Uterus (tissue), 2 donors: ENCODE measurements around the gene RWDD1.

Experiments used
- POLR2A ChIP-seq, 2 donors: fragments of 450-650 bp; IDR thresholded peaks; one replicate each; pipeline ENCODE4 v1.6.1; 2016; ENCODE audit warnings: antibody characterized with exemption in 2 of 2, mild to moderate bottlenecking in 1 of 2, moderate library complexity in 1 of 2
- TF ChIP-seq, protein P1 (sequence below), 4 experiments: fragments of 200-600 bp in 2 of 4; fragments of 450-650 bp in 2 of 4; sonication (generic) in 2 of 4; IDR thresholded peaks; one replicate each; pipeline ENCODE4 v1.5.1; 2016 to 2019; ENCODE audit warnings: antibody characterized with exemption in 4 of 4, mild to moderate bottlenecking in 2 of 4, moderate library complexity in 1 of 4

DNA sequence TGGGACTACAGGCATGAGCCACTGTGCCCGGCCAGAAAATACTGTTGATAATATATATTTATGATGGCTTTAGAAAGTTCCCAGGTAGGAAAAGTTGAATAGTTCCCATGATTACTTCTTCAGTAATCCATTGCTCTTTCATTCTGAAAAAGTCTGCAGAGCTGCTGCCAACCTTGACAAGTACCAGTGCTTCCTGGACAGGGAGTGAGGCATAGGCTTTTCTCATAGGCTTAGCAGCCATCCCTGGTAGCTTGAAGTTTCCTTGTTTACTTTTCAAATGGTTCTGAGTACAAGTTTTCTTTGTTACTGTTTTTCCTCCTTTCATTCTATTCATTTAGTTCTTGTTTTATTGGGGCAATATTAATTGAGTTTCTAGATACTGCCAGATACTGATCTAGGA is 7.8 kb downstream of the RWDD1 start:
- TF ChIP-seq, protein P1, sequence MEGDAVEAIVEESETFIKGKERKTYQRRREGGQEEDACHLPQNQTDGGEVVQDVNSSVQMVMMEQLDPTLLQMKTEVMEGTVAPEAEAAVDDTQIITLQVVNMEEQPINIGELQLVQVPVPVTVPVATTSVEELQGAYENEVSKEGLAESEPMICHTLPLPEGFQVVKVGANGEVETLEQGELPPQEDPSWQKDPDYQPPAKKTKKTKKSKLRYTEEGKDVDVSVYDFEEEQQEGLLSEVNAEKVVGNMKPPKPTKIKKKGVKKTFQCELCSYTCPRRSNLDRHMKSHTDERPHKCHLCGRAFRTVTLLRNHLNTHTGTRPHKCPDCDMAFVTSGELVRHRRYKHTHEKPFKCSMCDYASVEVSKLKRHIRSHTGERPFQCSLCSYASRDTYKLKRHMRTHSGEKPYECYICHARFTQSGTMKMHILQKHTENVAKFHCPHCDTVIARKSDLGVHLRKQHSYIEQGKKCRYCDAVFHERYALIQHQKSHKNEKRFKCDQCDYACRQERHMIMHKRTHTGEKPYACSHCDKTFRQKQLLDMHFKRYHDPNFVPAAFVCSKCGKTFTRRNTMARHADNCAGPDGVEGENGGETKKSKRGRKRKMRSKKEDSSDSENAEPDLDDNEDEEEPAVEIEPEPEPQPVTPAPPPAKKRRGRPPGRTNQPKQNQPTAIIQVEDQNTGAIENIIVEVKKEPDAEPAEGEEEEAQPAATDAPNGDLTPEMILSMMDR (IDR thresholded peaks at IDR 0.05): no peak
- no peak for TF ChIP-seq POLR2A (IDR thresholded peaks at IDR 0.05)
